H1 (cell line): ENCODE results near the gene PCDHB8. TPM values are rescaled to one million over a fixed set of nuclear protein-coding genes. Genes with fewer than 3 reads are reported as not detected.
A peak's percentile ranks its signal among the peaks of the same experiment; 100 is the strongest.

ENCODE experiments used
- CTCF ChIA-PET: fragments of 300-600 bp; sonication (Branson Sonifier 250); formaldehyde crosslinking; loops from one replicate; lab custom pipeline; 2021; ENCODE audit not compliant: partially characterized antibody; lab: Charles Lee
- POLR2A ChIA-PET: fragments of 300-600 bp; sonication (Branson Sonifier 250); formaldehyde crosslinking; loops from one replicate; lab custom pipeline; 2021; ENCODE audit warnings: inconsistent platforms; ENCODE audit not compliant: partially characterized antibody; lab: Charles Lee
- DNase-seq, 2 experiments: peaks; one replicate each; pipeline versions ENCODE4 v3.0.0 to v3.0.0-alpha.2; 2010 to 2022; ENCODE audit warnings: low spot score in 2 of 2, low read depth in 1 of 2, mixed read lengths in 1 of 2
- FAIRE-seq: peaks from 2 replicates; lab custom pipeline; 2011; peaks lifted over from hg19 to GRCh38; lab: Jason Lieb, UNC
- H2AFZ ChIP-seq: 2 replicates; pipeline ENCODE4 v1.8.1; 2012; ENCODE audit warnings: low read length, inconsistent platforms
- H2AK5ac ChIP-seq: 2 replicates; pipeline ENCODE4 v1.6.1; 2013; ENCODE audit warnings: low read depth, low read length
- H2BK120ac ChIP-seq: replicated peaks from 2 replicates; pipeline ENCODE3; 2013; ENCODE audit warnings: low read depth, low read length, inconsistent platforms
- H2BK12ac ChIP-seq: 2 replicates; pipeline ENCODE4 v1.6.1; 2013; ENCODE audit warnings: low read depth, low read length
- H2BK15ac ChIP-seq: 2 replicates; pipeline ENCODE4 v1.6.1; 2013; ENCODE audit warnings: low read length
- H2BK20ac ChIP-seq: 2 replicates; pipeline ENCODE4 v1.6.1; 2013; ENCODE audit warnings: low read length
- H2BK5ac ChIP-seq: 2 replicates; pipeline ENCODE4 v1.6.1; 2013; ENCODE audit warnings: low read depth, low read length
- H3K14ac ChIP-seq: 2 replicates; pipeline ENCODE4 v1.6.1; 2013; ENCODE audit warnings: inconsistent platforms; ENCODE audit not compliant: insufficient read length
- H3K18ac ChIP-seq: 2 replicates; pipeline ENCODE4 v1.6.1; 2013; ENCODE audit warnings: low read length; ENCODE audit errors: extremely low read depth
- H3K23ac ChIP-seq: 2 replicates; pipeline ENCODE4 v1.6.1; 2013; ENCODE audit warnings: inconsistent platforms; ENCODE audit not compliant: insufficient read length
- H3K23me2 ChIP-seq: 2 replicates; pipeline ENCODE4 v1.6.1; 2013; ENCODE audit warnings: low read depth, low read length
- H3K27ac ChIP-seq: 2 replicates; pipeline ENCODE4 v1.6.1; 2011; ENCODE audit warnings: low read depth, low read length, inconsistent platforms
- H3K27me3 ChIP-seq, 4 experiments: replicated peaks in 1 of 4; 1 replicate in 1 of 4; 2 replicates in 3 of 4; pipeline versions ENCODE4 v1.6.1 to v1.8.1; 2011 to 2013; ENCODE audit warnings: low read length in 3 of 4, mild to moderate bottlenecking in 3 of 4, inconsistent platforms in 2 of 4, mixed read lengths in 2 of 4, moderate library complexity in 1 of 4; ENCODE audit not compliant: control insufficient read depth in 3 of 4, insufficient read depth in 3 of 4; ENCODE audit errors: extremely low read depth in 1 of 4
- H3K36me3 ChIP-seq, 4 experiments: 2 replicates each; pipeline versions ENCODE4 v1.6.1 to v1.8.1; 2011 to 2013; ENCODE audit warnings: mild to moderate bottlenecking in 4 of 4, low read length in 3 of 4, moderate library complexity in 2 of 4, control low read depth in 1 of 4, inconsistent platforms in 1 of 4; ENCODE audit not compliant: insufficient read depth in 4 of 4, control insufficient read depth in 2 of 4
- H3K4ac ChIP-seq: replicated peaks from 2 replicates; pipeline ENCODE3; 2013; ENCODE audit warnings: low read length, low read depth, mixed read lengths, inconsistent platforms; ENCODE audit not compliant: insufficient read length
- H3K4me1 ChIP-seq, 4 experiments: replicated peaks in 1 of 4; 1 replicate in 1 of 4; 2 replicates in 3 of 4; pipeline versions ENCODE4 v1.6.1 to v1.8.1; 2011 to 2013; ENCODE audit warnings: low read length in 3 of 4, inconsistent platforms in 2 of 4, mixed read lengths in 1 of 4; ENCODE audit not compliant: insufficient read depth in 4 of 4, control insufficient read depth in 3 of 4
- H3K4me2 ChIP-seq, 2 experiments: 2 replicates each; pipeline versions ENCODE4 v1.6.1 to v1.8.1; 2011 to 2013; ENCODE audit warnings: low read depth in 2 of 2, low read length in 2 of 2, control low read depth in 1 of 2, inconsistent platforms in 1 of 2, mild to moderate bottlenecking in 1 of 2; ENCODE audit not compliant: insufficient read depth in 1 of 2
- H3K4me3 ChIP-seq, 4 experiments: fragments of 200-600, 300-600 bp in 1 of 4; sonication (generic), shearing (Covaris generic), sonication (Bioruptor Twin) in 1 of 4; 2 replicates each; pipeline versions ENCODE4 v1.5.1 to v1.8.1; 2011 to 2016; ENCODE audit warnings: low read length in 4 of 4, low read depth in 3 of 4, control low read depth in 2 of 4, inconsistent platforms in 2 of 4, mild to moderate bottlenecking in 2 of 4, mixed read lengths in 1 of 4, moderate library complexity in 1 of 4; ENCODE audit not compliant: insufficient read depth in 2 of 4; ENCODE audit errors: extremely low read depth in 1 of 4
- H3K56ac ChIP-seq: replicated peaks from 2 replicates; pipeline ENCODE3; 2013; ENCODE audit warnings: low read depth, mild to moderate bottlenecking, mixed read lengths, low read length, inconsistent platforms; ENCODE audit not compliant: insufficient read length
- H3K79me1 ChIP-seq: 2 replicates; pipeline ENCODE4 v1.6.1; 2013; ENCODE audit warnings: low read depth, low read length, control low read depth
- H3K79me2 ChIP-seq, 2 experiments: 2 replicates each; pipeline versions ENCODE4 v1.6.1 to v1.8.1; 2012 to 2013; ENCODE audit warnings: low read length in 2 of 2, mild to moderate bottlenecking in 2 of 2, inconsistent platforms in 1 of 2; ENCODE audit not compliant: insufficient read depth in 2 of 2, control insufficient read depth in 1 of 2
- H3K9ac ChIP-seq, 4 experiments: replicated peaks in 1 of 4; 1 replicate in 1 of 4; 2 replicates in 3 of 4; pipeline versions ENCODE4 v1.6.1 to v1.8.1; 2011 to 2013; ENCODE audit warnings: low read depth in 3 of 4, low read length in 3 of 4, control low read depth in 2 of 4, mild to moderate bottlenecking in 2 of 4, moderate library complexity in 2 of 4, inconsistent platforms in 1 of 4; ENCODE audit errors: extremely low read depth in 1 of 4
- H3K9me3 ChIP-seq, 2 experiments: 2 replicates each; pipeline versions ENCODE4 v1.6.1 to v1.8.1; 2012 to 2013; ENCODE audit warnings: mild to moderate bottlenecking in 2 of 2, moderate library complexity in 2 of 2, control low read depth in 1 of 2, inconsistent platforms in 1 of 2, low read depth in 1 of 2, low read length in 1 of 2, mixed read lengths in 1 of 2; ENCODE audit not compliant: insufficient read depth in 2 of 2
- H4K20me1 ChIP-seq, 2 experiments: replicated peaks in 1 of 2; 2 replicates each; pipeline versions ENCODE3 to v1.8.1; 2011 to 2013; ENCODE audit warnings: inconsistent platforms in 2 of 2, low read length in 2 of 2, mild to moderate bottlenecking in 1 of 2; ENCODE audit not compliant: insufficient read depth in 2 of 2, control insufficient read depth in 1 of 2
- H4K5ac ChIP-seq: 2 replicates; pipeline ENCODE4 v1.6.1; 2013; ENCODE audit warnings: low read length, low read depth, mixed read lengths, inconsistent platforms; ENCODE audit not compliant: insufficient read length
- H4K8ac ChIP-seq: 2 replicates; pipeline ENCODE4 v1.8.0; 2013; ENCODE audit warnings: mild to moderate bottlenecking, moderate library complexity, low read length, inconsistent platforms; ENCODE audit not compliant: insufficient read depth; ENCODE audit errors: extremely low read depth
- H4K91ac ChIP-seq: replicated peaks from 2 replicates; pipeline ENCODE3; 2013; ENCODE audit warnings: low read length, mixed read lengths, inconsistent platforms; ENCODE audit not compliant: insufficient read length
- GABPA ChIP-seq: IDR thresholded peaks from 2 replicates; pipeline ENCODE4 v1.6.1; 2011; ENCODE audit warnings: mild to moderate bottlenecking, low read length, moderate library complexity, borderline replicate concordance; ENCODE audit not compliant: insufficient read depth
- MAFK ChIP-seq: IDR thresholded peaks from 2 replicates; pipeline ENCODE4 v1.6.1; 2012; ENCODE audit warnings: low read depth, mild to moderate bottlenecking, improper control_type of control experiment, low read length
- NRF1 ChIP-seq: IDR thresholded peaks from 2 replicates; pipeline ENCODE4 v1.6.1; 2011; ENCODE audit warnings: mild to moderate bottlenecking, low read depth, low read length, improper control_type of control experiment
- SAP30 ChIP-seq: fragments of 300-600 bp; sonication (generic); IDR thresholded peaks from 2 replicates; pipeline ENCODE4 v1.7.1; 2012; ENCODE audit warnings: low read length, moderate library complexity, mild to moderate bottlenecking, inconsistent platforms; ENCODE audit not compliant: insufficient read depth, insufficient replicate concordance
- TAF7 ChIP-seq: optimal IDR thresholded peaks from 2 replicates; pipeline ENCODE3; 2011; ENCODE audit warnings: low read depth, mild to moderate bottlenecking, inconsistent platforms, low read length, moderate library complexity, borderline replicate concordance
- TEAD4 ChIP-seq: IDR thresholded peaks from 2 replicates; pipeline ENCODE4 v1.6.1; 2012; ENCODE audit warnings: low read depth, low read length, inconsistent platforms, mixed read lengths
- YY1 ChIP-seq: IDR thresholded peaks from 2 replicates; pipeline ENCODE4 v1.6.1; 2011; ENCODE audit warnings: low read depth, mild to moderate bottlenecking, low read length
- WGBS, 2 experiments: shearing (Covaris generic) in 1 of 2; methylation state at CpG; one replicate each; pipeline versions ENCODE4 v1.1.6 to v1.1.7; 2013 to 2015; ENCODE audit warnings: low lambda C conversion rate in 2 of 2, mixed read lengths in 2 of 2, inconsistent platforms in 1 of 2, low coverage in 1 of 2, missing lambda C conversion rate in 1 of 2; ENCODE audit not compliant: insufficient replicate concordance in 2 of 2, insufficient coverage in 1 of 2, insufficient read length in 1 of 2; ENCODE audit errors: extremely low coverage in 1 of 2, missing lambda C conversion rate in 1 of 2; 5-methylcytosine and 5-hydroxymethylcytosine counted together
- polyA plus RNA-seq, 7 experiments: library from polyadenylated mRNA; depleted of rRNA in 3 of 7; stranded (reverse) in 5 of 7; unstranded in 2 of 7; fragments of >200 nt in 5 of 7; fragments of 200-250 nt in 2 of 7; gene quantifications; 1 replicate in 5 of 7; 2 replicates in 1 of 7; 4 replicates in 1 of 7; pipeline versions ENCODE4 v1.2.1 to v1.2.3, GENCODE V29; 2011 to 2013; ENCODE audit warnings: missing spikeins in 2 of 7, mixed read lengths in 2 of 7
- total RNA-seq: library from RNA; stranded (reverse); fragmentation: NEBNext Ultra II Directional; extraction: Animal tissue kit (Norgen Biotek cat#: 25700); gene quantifications from 2 replicates; pipeline ENCODE4 v1.2.1, GENCODE V29; 2021
- TF ChIP-seq, protein P1 (sequence below): IDR thresholded peaks from 2 replicates; pipeline ENCODE4 v1.6.1; 2011; ENCODE audit warnings: low read length, improper control_type of control experiment
- TF ChIP-seq, protein P2 (sequence below): IDR thresholded peaks from 2 replicates; pipeline ENCODE4 v1.6.1; 2011; ENCODE audit warnings: low read depth, mild to moderate bottlenecking, low read length; ENCODE audit not compliant: insufficient read depth

The PCDHB8 gene
- total and polyA plus RNA-seq, 2 of the 8 experiments (the other 6 are each of a cell fraction or from before 2014, with no cell fraction given): 0.24 to 1.1 TPM

DNA sequence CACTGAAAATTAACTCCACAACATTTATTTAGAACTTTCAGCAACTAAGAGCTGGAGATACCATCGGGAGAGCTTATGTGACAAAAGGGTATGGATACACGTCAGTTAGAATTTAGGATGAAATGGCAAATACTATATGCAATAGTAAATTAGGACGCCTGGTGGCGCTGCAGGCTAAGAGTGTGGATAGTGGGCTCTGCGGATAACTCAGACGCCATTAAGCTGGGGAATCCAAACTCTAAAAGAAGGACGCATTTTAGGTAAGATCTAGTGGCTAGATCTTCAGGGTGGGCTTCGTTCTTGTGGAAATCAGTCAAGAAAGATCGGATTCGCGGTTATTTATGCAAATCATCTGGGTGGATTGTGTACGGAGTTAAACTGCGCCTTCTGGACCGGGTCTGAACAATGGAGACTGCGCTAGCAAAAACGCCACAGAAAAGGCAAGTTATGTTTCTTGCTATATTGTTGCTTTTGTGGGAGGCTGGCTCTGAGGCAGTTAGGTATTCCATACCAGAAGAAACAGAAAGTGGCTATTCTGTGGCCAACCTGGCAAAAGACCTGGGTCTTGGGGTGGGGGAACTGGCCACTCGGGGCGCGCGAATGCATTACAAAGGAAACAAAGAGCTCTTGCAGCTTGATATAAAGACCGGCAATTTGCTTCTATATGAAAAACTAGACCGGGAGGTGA is 42.4 kb upstream of the PCDHB8 start, which contains the start of gene PCDHB5:
TSS of gene PCDHB5 (plus strand) at position 177 of the 688 bp plus-strand sequence. CDS start at position 406, 229 bp downstream.
- Histone ChIP-seq H3K4ac (no peak within 1 kb of the TSS), H3K4me1 (no peaks in the 10 kb centered on the region), H2BK120ac (peak within 1 kb of the TSS; percentile 37), H2BK5ac (peak within 1 kb of the TSS; percentile 76; the same call in 1 of the 2 replicates), H4K91ac (peak within 1 kb of the TSS; percentile 2), H3K36me3 (peaks cover 0 to 12% (median 3%) of the 10 kb centered on the region in 4 experiments; a peak in 3 of 8 replicates), H3K23me2 (0 out of 2 replicates have a peak, but pooled peaks cover 2% of the 10 kb centered on the region), H4K8ac (peak within 1 kb of the TSS; percentile 30; the same call in 1 of the 2 replicates), H2BK15ac (no peak within 1 kb of the TSS), H3K4me2 (peak within 1 kb of the TSS; percentile 56 to 67), H3K9me3 (peaks cover 20 to 31% of the 10 kb centered on the region in 2 experiments), H3K79me1 (no peaks in the 10 kb centered on the region), H2BK12ac (peak within 1 kb of the TSS; percentile 69; the same call in 1 of the 2 replicates), H3K79me2 (no peaks in the 10 kb centered on the region), H2AFZ (peak within 1 kb of the TSS; percentile 76; the same call in 1 of the 2 replicates), H3K27me3 (no peaks in the 10 kb centered on the region), H2BK20ac (no peak within 1 kb of the TSS), H3K14ac (no peak within 1 kb of the TSS), H3K27ac (peak within 1 kb of the TSS; percentile 70), H3K18ac (peak within 1 kb of the TSS; percentile 55), H3K56ac (no peak within 1 kb of the TSS), H4K5ac (peak within 1 kb of the TSS; percentile 78), H2AK5ac (peak within 1 kb of the TSS; percentile 40; the same call in 1 of the 2 replicates), H4K20me1 (no peaks in the 10 kb centered on the region), H3K4me3 (peak within 1 kb of the TSS; percentile 60 to 98 (median 64)), H3K9ac (peak within 1 kb of the TSS in 3 of 4 experiments; percentile 80 to 98 (median 84); a peak in 6 of 7 replicates), H3K23ac (no peak within 1 kb of the TSS)
- DNase-seq (peak in 1 of 2 experiments; percentile 86), FAIRE-seq (peak; percentile 65)
- POLR2A ChIA-PET: interaction anchor here (0.7 to 1.8 kb wide), 11 partner anchors 8 to 185 kb away, joined by 3 to 11 read pairs (median 4); partner anchors contain the start of genes PCDHB10, PCDHB16, PCDHB2 and PCDHB4
- CTCF ChIA-PET: interaction anchor here (0.6 to 2.4 kb wide), 51 partner anchors 9 to 429 kb away, joined by 3 to 29 read pairs (median 5); partner anchors contain the start of genes PCDHB10, PCDHB11, PCDHB12 and PCDHB14
- 49% methylated on average over 22 of the region's 22 CpGs; no CpG with 5 or more reads in 1 of the 2 experiments for WGBS, 2 experiments
- TF ChIP-seq, protein P1, sequence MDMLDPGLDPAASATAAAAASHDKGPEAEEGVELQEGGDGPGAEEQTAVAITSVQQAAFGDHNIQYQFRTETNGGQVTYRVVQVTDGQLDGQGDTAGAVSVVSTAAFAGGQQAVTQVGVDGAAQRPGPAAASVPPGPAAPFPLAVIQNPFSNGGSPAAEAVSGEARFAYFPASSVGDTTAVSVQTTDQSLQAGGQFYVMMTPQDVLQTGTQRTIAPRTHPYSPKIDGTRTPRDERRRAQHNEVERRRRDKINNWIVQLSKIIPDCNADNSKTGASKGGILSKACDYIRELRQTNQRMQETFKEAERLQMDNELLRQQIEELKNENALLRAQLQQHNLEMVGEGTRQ: no peak
- TF ChIP-seq GABPA (no peak), SAP30 (no peak), TEAD4 (no peak), TAF7 (no peak), YY1 (peak; percentile 94), MAFK (0 out of 2 replicates have a peak, but pooled peaks have one; percentile 8), NRF1 (no peak)
- TF ChIP-seq, protein P2, sequence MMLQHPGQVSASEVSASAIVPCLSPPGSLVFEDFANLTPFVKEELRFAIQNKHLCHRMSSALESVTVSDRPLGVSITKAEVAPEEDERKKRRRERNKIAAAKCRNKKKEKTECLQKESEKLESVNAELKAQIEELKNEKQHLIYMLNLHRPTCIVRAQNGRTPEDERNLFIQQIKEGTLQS: no peak
